ENCODE data around the gene RUFY3.

DNA sequence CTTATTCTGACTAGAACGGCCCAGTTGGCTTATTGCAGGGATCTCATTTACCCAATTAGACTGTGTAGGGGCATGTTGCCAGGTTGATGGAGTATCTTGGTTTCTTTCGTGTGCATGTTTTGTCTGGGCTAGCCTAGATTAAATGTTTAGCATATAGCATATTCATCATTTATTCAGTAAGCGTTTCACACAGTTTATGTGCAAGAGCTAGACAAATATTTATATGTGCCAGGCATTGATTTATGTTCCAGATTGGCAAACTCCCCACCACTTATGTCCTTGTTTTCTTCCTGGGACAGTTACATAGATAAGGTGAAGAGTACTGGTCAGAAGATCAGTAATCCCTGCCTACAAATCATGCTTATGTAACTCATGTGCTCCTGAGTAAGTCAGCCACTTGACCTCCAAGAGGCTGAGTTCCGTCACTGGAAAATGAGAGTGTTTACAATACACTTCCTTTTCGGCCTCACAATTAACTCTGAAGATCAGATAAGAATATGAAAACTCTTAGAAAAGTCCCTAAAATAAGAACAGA lies 57.2 kb downstream of the RUFY3 start:
- TF ChIP-seq BHLHE40 (IDR thresholded peaks at IDR 0.05; ENCODE audit: borderline replicate concordance), result no peak
- TF ChIP-seq SP1 (IDR thresholded peaks at IDR 0.05), result no peak
- no peak for TF ChIP-seq FOXM1 (IDR thresholded peaks at IDR 0.05; ENCODE audit: borderline replicate concordance)
- TF ChIP-seq HDGF (IDR thresholded peaks at IDR 0.05; ENCODE audit: borderline replicate concordance), result no peak
- no peak for TF ChIP-seq L3MBTL2 (conservative IDR thresholded peaks at IDR 0.05)
- TF ChIP-seq FOXK2 (IDR thresholded peaks at IDR 0.05), result no peak
- TF ChIP-seq TARDBP (IDR thresholded peaks at IDR 0.05), result no peak
- TF ChIP-seq SUZ12 (IDR thresholded peaks at IDR 0.05), result no peak
- no peak for TF ChIP-seq LEF1 (IDR thresholded peaks at IDR 0.05; ENCODE audit: borderline replicate concordance)

All from HEK293T (cell line).